WERI-Rb-1 (cell line): ENCODE results near the gene MFSD11.

Experiments
- DNase-seq: peaks from one replicate; pipeline ENCODE4 v3.0.0-alpha.2; 2020
- H3K27ac ChIP-seq: fragments of 250-450 bp; sonication (Bioruptor Pico); 2 replicates; pipeline ENCODE4 v1.5.1; 2020; ENCODE audit warnings: mild to moderate bottlenecking, moderate library complexity
- H3K27me3 ChIP-seq: fragments of 250-450 bp; sonication (Bioruptor Pico); 2 replicates; pipeline ENCODE4 v1.5.1; 2021; ENCODE audit warnings: mild to moderate bottlenecking, low read depth, moderate library complexity; ENCODE audit not compliant: insufficient read depth, severe bottlenecking
- H3K36me3 ChIP-seq: fragments of 250-450 bp; sonication (Bioruptor Pico); 2 replicates; pipeline ENCODE4 v1.5.1; 2020; ENCODE audit warnings: mild to moderate bottlenecking, moderate library complexity
- H3K4me3 ChIP-seq: 2 replicates; pipeline ENCODE4 v1.5.1; 2011; ENCODE audit warnings: low read depth, mild to moderate bottlenecking, control low read depth, low read length
- H3K9me3 ChIP-seq: fragments of 250-450 bp; sonication (Bioruptor Pico); 2 replicates; pipeline ENCODE4 v1.5.1; 2021; ENCODE audit warnings: mild to moderate bottlenecking, moderate library complexity; ENCODE audit not compliant: severe bottlenecking
- CTCF ChIP-seq: IDR thresholded peaks from 2 replicates; pipeline ENCODE4 v1.5.1; 2011; ENCODE audit warnings: low read depth, mild to moderate bottlenecking, control low read depth, inconsistent platforms, low read length

MFSD11 gene

GRCh38 chr17:76737676-76738467 is at the start of gene MFSD11:
MFSD11 (plus strand) TSS chr17:76738119; CDS start chr17:76738353, 234 bp downstream.
- H3K4me3 ChIP-seq: peak within 1 kb of the TSS; percentile 97
- peaks cover 62% of the 10 kb centered on the region for H3K36me3 ChIP-seq
- no peaks in the 10 kb centered on the region for H3K9me3 ChIP-seq
- no peaks in the 10 kb centered on the region for H3K27me3 ChIP-seq
- H3K27ac ChIP-seq: peak within 1 kb of the TSS; percentile 100
- peak; percentile 98 for DNase-seq
- TF ChIP-seq CTCF: no peak

- TF ChIP-seq CTCF: no peak
- DNase-seq: no peak
- Histone ChIP-seq H3K36me3 (peaks cover 42% of the 10 kb centered on the region), H3K4me3 (no peak overlapping the region), H3K27me3 (no peaks in the 10 kb centered on the region), H3K27ac (no peak overlapping the region), H3K9me3 (no peaks in the 10 kb centered on the region)
Observed at GRCh38 chr17:76688165-76688622, 49.7 kb upstream of the MFSD11 start.

GRCh38 chr17:76689859-76690258 is 48.1 kb upstream of the MFSD11 start:
- Histone ChIP-seq H3K27ac (no peak overlapping the region), H3K4me3 (no peak overlapping the region), H3K27me3 (no peaks in the 10 kb centered on the region), H3K36me3 (peaks cover 28% of the 10 kb centered on the region), H3K9me3 (no peaks in the 10 kb centered on the region)
- TF ChIP-seq CTCF: no peak
- DNase-seq: no peak

- Histone ChIP-seq H3K27ac (no peak overlapping the region), H3K9me3 (no peaks in the 10 kb centered on the region), H3K4me3 (no peak overlapping the region), H3K27me3 (no peaks in the 10 kb centered on the region), H3K36me3 (peaks cover 20% of the 10 kb centered on the region)
- no peak for DNase-seq
- no peak for TF ChIP-seq CTCF
Observed at GRCh38 chr17:76690596-76691280, 47.2 kb upstream of the MFSD11 start.

GRCh38 chr17:76691379-76692191 is 46.3 kb upstream of the MFSD11 start:
- no peak for TF ChIP-seq CTCF
- peaks cover 14% of the 10 kb centered on the region for H3K36me3 ChIP-seq
- H3K27me3 ChIP-seq: no peaks in the 10 kb centered on the region
- no peak overlapping the region for H3K27ac ChIP-seq
- DNase-seq: no peak
- H3K4me3 ChIP-seq: no peak overlapping the region
- no peaks in the 10 kb centered on the region for H3K9me3 ChIP-seq
